NCI-H1105 (cell line): ENCODE data around the gene TGFBR2.
"Not testable (repeated sequence)": the region's sequence is repeated elsewhere in the genome, so short reads cannot be mapped to it uniquely, and the experiment has no call there.

Experiments
- DNase-seq: peaks from one replicate; lab custom pipeline; 2025; lab: John Stamatoyannopoulos, UW

The TGFBR2 gene

DNA sequence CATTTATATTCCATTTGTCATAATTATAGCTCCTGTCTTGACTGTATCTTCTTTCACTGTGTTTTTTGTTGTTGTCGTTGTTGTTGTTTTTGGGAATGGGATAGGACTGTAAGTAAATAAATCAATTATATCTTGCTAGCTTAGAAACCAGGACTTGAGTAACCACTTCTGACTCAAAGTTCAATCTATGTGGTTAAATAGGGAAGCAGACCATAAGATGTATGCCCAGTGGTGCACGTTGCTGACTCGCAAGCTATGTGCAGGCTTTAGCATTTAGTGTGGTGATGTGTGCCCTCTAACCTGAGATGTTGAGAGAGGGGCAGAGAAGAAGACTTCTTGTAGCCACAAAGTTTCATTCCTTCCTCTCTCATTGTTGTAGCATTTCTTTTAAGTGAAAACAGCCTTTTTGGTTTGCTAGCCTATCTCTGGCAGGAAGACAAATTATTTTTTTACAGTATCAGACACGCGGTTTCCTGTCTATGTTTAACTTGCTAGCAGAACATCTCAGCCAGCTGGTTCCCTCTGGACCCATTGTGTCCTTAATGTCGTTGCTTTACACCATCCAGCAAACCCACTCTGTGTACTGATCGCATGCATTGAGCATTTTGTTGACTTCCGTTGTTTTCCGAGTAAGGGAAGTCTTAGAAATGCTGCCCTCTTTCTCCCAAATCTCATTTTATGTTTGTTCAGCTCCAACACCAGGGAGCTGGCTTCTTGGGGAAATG, 52.1 kb downstream of the TGFBR2 start:
- DNase-seq: no peak

DNA sequence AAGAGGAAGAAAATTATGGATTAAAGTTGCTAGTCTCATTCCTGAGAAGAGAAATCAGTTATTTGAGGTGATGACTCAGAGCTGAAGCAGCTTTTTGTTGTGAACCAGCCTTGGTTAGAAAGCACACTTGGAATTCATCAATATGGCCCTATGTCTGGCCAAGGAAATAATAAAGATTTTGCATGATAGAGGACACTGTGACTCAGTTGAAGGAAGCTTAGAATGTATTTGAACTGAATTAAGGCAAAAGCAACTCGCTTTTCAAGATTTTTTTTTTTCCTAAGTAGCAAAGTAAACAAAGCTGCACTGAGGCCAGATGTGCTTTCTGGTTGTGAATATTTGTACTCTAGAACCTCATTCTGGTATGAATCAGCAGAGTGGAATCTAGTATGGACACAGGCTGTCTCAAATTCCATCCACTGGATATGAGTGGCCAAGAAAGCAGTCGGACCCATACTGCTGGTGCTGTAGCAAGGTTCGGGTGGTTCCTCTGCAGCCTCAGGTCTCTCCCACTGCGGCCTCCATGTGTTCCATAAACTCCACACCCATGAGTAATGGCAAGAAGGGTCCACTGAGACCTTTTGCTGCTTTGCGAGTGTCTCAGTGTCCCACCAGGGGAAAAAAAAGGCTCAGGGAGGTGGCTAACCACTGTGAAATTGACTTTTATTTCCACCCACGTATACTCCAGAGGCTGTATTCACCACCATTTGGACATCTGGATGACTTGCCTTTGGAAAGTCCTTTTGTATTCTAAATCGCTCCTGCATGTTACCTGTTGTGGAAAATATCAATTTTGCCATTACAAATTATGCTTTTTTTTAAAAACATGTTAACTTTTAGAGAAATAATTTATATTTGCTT, 53.1 kb downstream of the TGFBR2 start:
- DNase-seq: no peak

DNA sequence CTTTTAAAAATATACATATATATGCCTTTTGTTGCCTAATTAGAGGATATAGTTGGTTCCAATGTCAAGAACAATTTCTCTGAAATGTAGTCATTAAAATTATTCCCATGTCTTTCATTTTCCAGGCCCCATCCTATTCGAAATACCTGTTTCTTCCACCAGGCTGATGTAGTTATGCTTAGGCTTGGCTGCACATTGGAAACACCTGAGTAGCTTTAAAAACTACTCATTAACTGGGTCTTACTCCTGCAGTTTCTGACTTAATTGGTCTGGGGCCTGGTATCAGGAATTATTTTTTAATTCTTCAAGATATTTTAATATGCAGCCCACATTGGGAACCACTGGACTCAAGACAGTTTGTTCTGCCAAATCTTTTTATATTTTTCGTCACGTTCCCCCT, 53.7 kb downstream of the TGFBR2 start:
- DNase-seq: no peak

DNA sequence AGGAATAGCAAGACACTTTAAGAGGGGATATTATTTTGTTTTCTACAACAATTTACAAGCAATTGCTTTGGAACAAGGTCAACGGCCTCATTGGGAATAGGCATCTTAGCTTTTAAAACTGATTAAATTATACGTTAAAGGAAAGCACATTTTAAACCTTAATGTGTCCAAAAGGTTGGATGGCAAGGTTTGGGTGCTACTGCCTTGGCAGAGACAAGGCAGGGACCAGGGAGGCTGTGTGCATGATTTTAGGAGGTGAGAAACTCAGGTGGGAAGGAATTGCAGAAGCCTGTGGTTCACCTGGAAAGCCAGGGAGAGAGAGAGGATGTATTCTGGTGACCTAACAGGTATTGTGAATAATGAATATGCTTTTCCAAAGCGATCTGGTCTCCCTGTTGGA, 54.3 kb downstream of the TGFBR2 start:
- DNase-seq: no peak

DNA sequence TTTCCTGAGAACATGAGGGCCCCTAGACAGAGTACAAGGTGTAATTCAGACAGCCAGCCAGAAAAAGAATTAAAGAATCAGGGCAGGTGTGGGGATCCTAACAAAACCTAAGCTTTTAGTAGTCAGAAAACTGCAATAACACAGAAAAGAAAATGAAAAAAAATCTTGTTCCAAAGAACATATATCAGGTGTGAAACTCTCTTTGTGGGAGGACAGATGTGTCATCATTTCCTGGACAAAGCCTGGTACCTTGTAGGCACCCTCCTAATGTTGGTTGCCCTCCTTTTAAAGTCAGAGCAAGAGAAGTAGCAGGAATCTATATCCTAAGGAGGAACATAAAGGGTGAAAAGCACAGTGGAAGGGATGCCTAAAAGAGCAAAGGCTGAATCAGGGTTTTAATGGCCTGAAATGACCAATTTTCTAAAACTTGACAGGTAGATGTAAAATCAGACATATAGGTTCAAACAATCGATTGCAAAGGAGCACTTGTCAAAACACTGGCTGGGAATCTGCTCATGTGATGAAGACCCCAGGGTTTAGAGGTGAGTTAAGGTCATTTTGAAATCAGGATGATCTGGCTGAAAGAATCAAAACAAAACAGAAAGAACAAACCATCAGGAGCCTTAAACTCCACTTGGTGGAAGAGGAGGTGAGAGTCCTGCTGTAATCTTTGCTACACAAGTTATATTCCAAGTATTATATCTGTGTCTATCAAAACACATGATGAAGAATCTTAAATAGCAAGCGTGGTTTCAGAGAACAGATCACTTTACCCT, 54.9 kb downstream of the TGFBR2 start:
- no peak for DNase-seq

DNA sequence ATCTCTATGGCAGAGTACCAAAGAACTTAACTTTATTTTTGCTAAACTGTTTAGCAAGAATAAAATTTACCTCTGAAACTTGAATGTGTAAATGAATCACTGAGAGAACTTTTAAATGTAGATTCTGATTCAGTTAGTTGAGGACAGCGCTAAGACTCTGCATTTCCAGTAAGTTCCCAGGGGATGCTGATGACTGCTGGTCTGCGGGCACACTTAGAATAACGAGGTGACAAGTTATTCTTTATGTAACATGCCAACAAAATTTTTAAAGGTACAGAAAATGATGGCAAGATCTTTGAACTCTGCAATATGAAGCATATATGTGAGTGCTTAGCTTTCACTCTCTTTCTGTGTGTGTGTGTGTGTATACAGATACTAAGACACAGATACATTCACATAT, 56.4 kb downstream of the TGFBR2 start:
- DNase-seq: no peak

DNA sequence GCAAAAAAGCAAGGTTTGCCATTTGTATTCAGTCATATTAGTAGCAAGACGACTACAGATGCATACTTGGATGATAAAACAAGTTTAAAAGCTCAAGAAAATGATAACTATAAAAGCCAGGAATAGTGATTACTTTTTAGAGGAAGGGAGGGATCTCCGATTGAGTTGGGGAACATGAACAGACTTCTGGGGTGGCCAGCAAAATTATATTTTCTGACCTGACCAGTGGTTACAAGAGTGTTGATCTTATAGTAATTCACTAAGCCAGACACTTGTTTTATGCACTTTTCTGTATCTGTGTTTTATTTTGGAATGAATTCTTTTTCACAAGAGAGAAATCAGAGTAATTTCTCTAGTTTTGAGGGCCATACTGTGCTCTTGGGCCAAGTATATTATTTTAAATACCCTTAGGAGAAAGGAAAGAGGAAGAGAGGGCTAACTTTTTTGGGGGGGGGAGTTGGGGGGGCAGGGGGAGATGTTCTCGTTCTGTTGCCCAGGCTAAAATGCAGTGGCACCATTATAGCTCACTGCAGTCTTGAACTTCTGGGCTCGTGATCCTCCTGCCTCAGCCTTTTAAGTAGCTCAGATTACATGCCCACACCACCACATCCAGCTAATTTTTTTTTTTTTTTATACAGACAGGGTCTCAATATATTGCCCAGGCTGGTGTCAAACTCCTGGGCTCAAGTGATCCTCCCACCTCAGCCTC, 57.3 kb downstream of the TGFBR2 start:
- no peak for DNase-seq

DNA sequence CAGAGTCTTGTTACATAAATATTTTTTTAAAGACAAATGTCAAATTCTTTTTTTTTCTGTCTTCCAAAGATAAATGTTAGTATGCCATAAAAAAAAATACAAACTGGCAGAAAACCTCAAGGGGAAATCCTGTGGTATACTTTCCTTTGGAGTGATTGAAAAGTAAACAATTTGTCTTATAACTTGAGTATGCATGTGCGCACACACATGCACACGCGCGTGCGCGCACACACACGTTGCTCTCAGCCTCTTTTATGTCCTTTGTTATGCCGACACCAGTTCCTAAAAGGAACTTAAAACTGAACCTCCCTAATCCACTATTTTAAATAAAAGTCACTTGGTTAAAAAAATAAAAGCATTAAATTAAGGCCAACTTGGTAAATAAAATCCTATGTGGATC, 58.1 kb downstream of the TGFBR2 start:
- DNase-seq: no peak

DNA sequence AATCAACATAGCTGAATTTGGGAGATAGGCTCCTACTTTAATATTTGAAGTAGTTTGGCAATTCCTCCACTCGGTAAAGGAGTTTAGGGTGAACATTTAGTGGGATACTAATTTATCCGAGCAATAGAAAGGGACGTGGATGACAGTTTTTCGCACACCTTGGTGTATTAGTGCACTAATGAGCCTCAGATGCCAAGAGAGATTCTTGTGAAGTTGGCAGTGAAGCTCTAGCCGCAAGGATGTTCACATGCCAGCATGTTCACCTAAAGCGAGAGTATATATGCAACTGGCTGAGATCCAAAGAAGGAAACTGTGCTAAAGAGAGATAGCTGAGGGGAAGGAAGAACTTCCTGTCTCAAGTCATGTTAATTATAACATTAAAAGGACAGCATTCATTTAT, 58.5 kb downstream of the TGFBR2 start:
- DNase-seq: no peak

DNA sequence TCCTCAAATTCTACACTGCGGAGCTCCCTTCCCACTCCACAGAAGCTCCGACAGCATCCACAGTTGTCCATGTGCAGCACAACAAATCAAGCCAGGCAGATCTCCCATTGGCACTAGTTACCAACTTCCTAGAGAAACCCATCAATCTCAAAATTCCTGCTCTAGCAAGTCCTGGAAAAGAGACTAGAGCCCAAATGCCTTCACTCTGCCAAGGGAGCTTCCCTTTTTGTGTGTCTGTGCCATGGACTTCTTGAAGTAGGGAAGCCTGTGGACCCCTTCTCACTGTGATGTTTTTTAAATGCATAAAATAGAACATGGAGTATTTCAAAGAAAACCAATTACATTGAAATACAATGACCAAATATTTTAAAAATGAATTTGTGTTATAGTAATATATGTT, 59.1 kb downstream of the TGFBR2 start:
- no peak for DNase-seq

DNA sequence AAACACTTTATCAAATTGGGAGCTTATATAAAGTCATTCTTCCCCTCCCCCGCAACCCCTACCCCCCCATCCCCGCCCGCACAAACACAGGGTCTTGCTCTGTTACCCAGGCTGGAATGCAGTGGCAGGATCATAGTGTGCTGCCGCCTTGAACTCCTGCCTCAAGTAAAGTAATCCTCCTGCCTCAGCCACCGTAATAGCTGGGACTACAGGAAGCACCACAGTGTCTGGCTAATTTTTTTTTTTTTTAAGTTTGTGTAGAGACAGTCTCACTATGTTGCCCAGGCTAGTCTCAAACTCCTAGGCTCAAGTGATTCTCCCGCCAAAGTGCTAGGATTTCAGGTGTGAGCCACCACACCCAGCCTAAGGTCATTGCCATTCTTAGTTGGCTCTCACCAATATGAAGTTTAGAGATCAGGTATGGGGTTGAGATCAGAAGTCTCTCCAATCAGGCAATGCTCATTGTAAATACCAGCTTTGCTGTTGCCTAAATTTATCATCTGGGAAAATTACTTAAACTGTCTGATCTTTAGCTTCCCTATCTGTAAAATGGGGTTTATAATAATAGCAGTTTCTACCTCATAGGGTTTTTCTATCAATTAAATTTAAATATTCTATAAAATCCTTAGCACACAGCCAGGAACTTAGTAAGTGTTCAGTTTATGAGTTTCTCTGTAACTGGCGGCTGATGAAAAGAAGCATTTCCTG, 60.3 kb downstream of the TGFBR2 start:
- DNase-seq: no peak

DNA sequence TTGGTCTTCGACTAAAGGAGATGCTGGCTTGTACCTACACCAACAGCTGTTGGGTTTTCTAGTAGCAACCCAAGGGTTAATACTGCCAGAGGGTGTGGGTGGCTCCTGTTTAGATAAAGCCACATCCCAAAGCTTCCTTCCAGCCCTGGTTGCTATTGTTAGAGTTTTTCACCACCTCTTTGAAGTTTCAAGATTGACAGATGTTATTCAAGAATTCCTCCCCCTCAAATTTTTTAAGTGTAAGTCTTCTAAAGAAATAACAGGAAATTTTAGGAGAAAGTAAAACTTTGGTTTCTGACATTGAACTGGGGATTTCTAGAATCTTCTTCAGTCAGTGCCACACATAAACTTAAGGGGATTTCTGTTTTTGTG, 60.9 kb downstream of the TGFBR2 start:
- DNase-seq: no peak

DNA sequence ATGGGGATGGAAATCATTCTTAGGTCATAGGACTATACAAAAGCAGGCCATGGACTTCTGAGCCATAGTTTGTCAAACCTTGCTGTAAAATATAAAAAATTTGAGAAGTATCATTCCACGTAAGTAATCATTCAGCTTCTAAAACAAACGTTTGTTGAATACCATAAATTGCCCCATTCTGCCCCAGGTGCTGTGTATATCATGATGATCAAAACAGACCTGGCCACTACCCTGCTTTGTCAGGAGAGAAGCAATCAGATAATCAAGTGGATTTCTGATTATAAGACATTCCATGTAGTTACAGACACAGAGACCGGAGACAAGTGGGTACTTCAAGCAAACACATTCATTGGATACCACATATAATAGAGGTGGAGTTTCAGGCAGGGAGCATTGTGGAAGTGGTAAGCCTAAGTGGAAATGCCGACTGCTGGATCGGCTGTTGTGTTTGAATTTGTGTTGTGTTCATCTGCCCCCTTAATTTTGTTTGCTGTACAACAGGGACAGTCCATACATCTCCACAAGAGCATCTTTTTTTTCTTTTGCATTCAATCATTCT, 61.7 kb downstream of the TGFBR2 start:
- no peak for DNase-seq

DNA sequence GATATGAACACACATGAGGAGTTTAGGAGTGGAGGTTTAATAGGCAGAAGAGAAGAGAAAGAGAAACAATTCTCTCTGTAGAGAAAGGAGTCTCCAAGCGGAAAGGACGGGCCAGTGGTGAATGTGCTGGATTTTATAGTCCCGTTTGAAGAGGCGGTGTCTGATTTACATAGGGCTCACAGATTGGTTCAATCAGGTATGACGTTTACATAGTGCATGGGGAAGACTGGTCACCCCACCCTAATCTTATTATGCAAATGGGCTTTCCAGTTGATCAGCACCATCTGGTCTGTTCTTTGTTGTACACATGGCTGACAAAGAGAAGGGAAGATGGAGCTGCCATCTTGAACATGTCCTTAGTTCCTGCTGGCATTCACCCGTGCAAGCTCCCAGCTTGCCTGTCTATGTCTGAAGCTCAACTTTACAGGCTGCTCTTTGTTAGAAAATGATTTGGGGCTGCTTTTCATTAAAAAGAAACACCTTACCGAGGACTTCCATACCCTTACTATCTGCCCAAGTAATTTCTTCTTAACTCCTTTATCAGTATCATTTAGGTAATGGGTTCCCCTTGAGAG, 63.0 kb downstream of the TGFBR2 start:
- DNase-seq: not testable (repeated sequence)

DNA sequence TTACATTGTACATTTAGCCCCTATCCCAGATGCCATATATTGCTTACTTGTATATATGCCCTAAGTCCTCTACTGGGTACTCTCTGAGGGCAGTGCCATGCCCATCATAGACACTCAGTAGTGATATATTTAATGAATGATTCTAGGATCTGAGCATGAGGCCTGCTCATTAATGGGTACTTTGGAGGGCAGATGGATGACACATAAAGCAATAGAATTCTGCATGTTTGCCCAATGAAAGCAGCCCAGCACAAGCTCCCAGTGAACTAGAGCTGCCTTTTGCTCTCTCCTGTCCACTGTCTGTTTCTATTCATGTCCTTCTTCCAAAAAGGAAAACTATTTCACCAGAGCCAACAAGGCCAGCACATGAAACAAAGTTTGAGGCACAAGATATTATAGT, 63.9 kb downstream of the TGFBR2 start:
- DNase-seq: no peak

DNA sequence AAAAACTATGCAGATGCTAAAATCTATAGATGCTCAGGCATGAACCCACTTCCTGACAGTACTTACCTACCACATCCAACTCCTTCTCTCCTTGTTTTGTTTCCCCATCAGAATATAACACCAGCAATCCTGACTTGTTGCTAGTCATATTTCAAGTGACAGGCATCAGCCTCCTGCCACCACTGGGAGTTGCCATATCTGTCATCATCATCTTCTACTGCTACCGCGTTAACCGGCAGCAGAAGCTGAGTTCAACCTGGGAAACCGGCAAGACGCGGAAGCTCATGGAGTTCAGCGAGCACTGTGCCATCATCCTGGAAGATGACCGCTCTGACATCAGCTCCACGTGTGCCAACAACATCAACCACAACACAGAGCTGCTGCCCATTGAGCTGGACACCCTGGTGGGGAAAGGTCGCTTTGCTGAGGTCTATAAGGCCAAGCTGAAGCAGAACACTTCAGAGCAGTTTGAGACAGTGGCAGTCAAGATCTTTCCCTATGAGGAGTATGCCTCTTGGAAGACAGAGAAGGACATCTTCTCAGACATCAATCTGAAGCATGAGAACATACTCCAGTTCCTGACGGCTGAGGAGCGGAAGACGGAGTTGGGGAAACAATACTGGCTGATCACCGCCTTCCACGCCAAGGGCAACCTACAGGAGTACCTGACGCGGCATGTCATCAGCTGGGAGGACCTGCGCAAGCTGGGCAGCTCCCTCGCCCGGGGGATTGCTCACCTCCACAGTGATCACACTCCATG, 65.3 kb downstream of the TGFBR2 start:
- no peak for DNase-seq

DNA sequence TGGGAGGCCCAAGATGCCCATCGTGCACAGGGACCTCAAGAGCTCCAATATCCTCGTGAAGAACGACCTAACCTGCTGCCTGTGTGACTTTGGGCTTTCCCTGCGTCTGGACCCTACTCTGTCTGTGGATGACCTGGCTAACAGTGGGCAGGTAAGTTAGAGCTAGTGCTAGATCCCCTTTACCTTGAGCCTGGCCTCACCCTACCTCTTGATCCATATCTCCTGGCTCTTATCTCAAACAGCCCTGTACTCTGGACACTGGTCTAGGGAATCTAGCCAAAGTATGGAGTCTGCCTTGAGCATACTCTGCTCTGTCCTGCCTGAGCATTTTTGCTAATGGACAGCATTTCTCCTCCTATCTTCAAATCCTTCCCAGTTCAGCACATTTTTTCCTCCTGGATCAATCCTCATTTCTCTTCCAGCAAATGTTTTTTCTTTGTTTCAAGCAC, 65.9 kb downstream of the TGFBR2 start:
- DNase-seq: no peak

DNA sequence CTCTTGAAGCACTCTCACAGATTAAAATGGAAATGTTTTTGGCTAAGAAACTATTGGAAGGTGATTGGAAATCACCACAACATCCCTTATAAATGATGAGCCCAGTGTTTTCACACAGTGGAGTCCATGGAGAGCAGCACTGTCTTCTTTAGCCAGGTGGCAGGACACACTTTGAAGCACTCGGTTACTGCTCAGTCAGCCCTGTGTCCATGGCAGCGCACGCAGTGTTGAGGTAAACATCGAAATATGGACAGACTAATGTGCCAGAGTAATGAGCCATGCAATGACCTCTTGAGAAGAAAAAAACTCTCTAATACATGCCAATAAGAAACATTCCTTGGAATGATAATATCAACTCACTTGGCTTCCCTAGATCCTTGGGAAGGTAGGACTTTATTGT, 66.6 kb downstream of the TGFBR2 start:
- no peak for DNase-seq

DNA sequence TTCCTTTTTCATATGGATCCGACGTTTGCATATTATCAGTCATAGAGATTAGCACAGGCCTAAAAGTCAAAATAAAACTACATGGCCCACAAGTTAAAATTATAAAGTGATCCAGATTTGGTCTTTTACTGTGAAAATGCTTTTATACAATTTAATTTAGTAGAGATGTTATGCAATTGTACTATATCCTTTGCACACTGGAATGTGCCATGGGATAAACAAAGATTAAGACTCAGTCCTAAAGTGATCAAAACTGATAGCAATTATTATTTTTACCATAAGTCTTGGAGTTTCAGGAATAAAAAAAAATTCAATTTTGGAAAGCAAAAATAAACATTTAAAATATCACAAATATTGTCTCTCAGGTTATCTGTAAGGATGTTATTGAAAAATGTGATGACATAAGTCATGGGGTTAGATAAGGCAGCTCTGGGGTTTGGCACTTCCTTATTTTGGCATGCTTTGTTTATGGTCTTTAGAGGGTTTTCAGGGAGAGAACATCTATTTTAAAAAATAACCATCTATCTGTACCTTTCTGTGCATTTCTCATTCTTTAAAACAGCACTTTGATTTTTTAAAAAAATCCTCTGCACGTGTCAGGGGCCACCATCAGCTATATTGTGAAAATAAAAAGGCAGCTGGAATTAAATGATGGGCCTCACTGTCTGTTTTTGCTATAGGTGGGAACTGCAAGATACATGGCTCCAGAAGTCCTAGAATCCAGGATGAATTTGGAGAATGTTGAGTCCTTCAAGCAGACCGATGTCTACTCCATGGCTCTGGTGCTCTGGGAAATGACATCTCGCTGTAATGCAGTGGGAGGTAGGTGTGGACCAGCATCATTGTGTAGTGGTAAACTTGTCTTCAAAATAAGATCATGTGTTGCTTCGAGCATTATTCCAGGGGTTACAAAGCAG, 67.3 kb downstream of the TGFBR2 start:
- DNase-seq: no peak
